Activated T-cell treated with anti-CD3 and anti-CD28 coated beads, Interleukin-2, amount 50 U/mL, for 72 hours (primary cell): ENCODE data around the gene NT5C. TPM values are rescaled to one million over a fixed set of nuclear protein-coding genes. Genes with fewer than 3 reads are reported as not detected.

Source experiments
- ATAC-seq, 2 donors: fragments of 150-1000 bp; cut with Tn5 transposase; replicated peaks in 1 of 2; 2 replicates each; pipeline ENCODE4 v1.10.0; 2021; ENCODE audit warnings: moderate library complexity in 2 of 2, mild to moderate bottlenecking in 1 of 2
- DNase-seq, 2 donors: peaks; one replicate each; pipeline ENCODE4 v3.0.0; 2021 to 2022; ENCODE audit warnings: mixed read lengths in 1 of 2
- H3K27ac Mint-ChIP-seq: one replicate; pipeline ENCODE4 v1.8.0; 2022; ENCODE audit warnings: mild to moderate bottlenecking, moderate library complexity, mixed read lengths
- H3K27me3 Mint-ChIP-seq: one replicate; pipeline ENCODE4 v1.8.0; 2022; ENCODE audit warnings: low read depth, mixed read lengths
- H3K36me3 Mint-ChIP-seq, 2 donors: one replicate each; pipeline ENCODE4 v1.8.0; 2022; ENCODE audit warnings: mixed read lengths in 2 of 2, mild to moderate bottlenecking in 1 of 2; ENCODE audit not compliant: insufficient read depth in 2 of 2
- H3K4me1 Mint-ChIP-seq: one replicate; pipeline ENCODE4 v1.8.0; 2022; ENCODE audit warnings: low read depth, mixed read lengths
- H3K4me3 Mint-ChIP-seq, 2 donors: one replicate each; pipeline ENCODE4 v1.8.0; 2022; ENCODE audit warnings: mild to moderate bottlenecking in 2 of 2, mixed read lengths in 2 of 2, moderate library complexity in 2 of 2
- H3K9me3 Mint-ChIP-seq, 2 donors: one replicate each; pipeline ENCODE4 v1.8.0; 2022; ENCODE audit warnings: mixed read lengths in 2 of 2
- total RNA-seq, 2 donors: library from RNA; stranded (reverse); gene quantifications; one replicate each; pipeline ENCODE4 v1.2.3, GENCODE V29; 2022

The NT5C gene
- total RNA-seq, 2 donors from 2014 or later, result 56.5 to 65.9 TPM

DNA sequence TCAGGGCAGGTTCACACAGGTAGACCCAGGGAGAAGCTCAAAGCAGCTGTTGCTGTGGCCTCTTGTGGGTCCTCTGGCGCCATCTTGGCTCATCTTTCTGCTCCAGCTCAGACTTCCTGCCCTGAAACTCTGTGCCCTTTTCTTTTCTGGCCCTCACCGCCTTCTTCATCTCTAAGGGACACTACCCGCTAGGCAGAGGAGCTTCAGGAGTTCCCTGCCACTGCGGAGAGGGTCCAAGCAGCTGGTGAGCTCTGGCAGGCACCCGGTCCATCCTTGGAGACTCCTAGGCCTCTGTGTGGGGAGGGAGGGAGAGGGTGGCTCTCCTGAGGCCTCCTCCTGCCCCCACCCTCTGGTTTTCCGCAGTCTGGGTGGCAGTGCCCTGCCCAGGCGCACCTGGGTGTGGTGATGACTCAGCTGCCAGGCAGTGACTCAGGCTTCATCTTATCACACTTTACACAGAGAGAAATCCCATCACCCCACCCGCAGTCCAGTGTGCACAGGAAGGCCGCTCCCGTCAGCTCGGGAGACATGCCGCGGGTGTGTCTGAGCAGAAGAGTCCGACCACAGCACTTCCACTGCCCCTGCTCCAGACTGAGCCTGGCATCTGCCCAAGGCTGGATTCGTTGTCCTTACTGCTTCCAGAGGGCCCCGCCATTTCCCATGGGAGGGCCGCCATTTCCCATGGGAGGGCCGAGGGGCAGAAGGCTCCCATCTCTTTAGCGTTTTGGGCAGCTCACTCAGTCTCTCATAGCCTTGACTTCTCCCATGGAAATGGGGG is 7.3 kb downstream of the NT5C start:
- peak; percentile 95 to 97 for ATAC-seq

GRCh38 chr17:75118307-75118706 is 13.2 kb downstream of the NT5C start:
- DNase-seq (no peak), ATAC-seq (no peak)
- H3K27ac Mint-ChIP-seq, result no peak overlapping the region
- no peaks in the 10 kb centered on the region for H3K27me3 Mint-ChIP-seq
- H3K4me3 Mint-ChIP-seq, result no peak overlapping the region
- H3K9me3 Mint-ChIP-seq, result no peaks in the 10 kb centered on the region
- H3K4me1 Mint-ChIP-seq, result peaks cover 17% of the 10 kb centered on the region
- H3K36me3 Mint-ChIP-seq, result peaks cover 0 to 5% of the 10 kb centered on the region in 2 donors

More for the DNA sequence above, 7.3 kb downstream of the NT5C start:
- peak overlapping the region; percentile 81 for H3K27ac Mint-ChIP-seq
- peak overlapping the region; percentile 37 to 71 for H3K4me3 Mint-ChIP-seq
- peak; percentile 61 to 77 for DNase-seq
- H3K27me3 Mint-ChIP-seq, result no peaks in the 10 kb centered on the region
- peaks cover 31% of the 10 kb centered on the region for H3K4me1 Mint-ChIP-seq
- peaks cover 0 to 2% of the 10 kb centered on the region in 2 donors for H3K36me3 Mint-ChIP-seq
- no peaks in the 10 kb centered on the region for H3K9me3 Mint-ChIP-seq

GRCh38 chr17:75116737-75117136 is 14.8 kb downstream of the NT5C start:
- H3K4me1 Mint-ChIP-seq, result peaks cover 26% of the 10 kb centered on the region
- no peaks in the 10 kb centered on the region for H3K27me3 Mint-ChIP-seq
- H3K27ac Mint-ChIP-seq, result no peak overlapping the region
- no peaks in the 10 kb centered on the region for H3K9me3 Mint-ChIP-seq
- DNase-seq (no peak), ATAC-seq (no peak)
- no peak overlapping the region for H3K4me3 Mint-ChIP-seq
- peaks cover 1 to 8% of the 10 kb centered on the region in 2 donors for H3K36me3 Mint-ChIP-seq

DNA sequence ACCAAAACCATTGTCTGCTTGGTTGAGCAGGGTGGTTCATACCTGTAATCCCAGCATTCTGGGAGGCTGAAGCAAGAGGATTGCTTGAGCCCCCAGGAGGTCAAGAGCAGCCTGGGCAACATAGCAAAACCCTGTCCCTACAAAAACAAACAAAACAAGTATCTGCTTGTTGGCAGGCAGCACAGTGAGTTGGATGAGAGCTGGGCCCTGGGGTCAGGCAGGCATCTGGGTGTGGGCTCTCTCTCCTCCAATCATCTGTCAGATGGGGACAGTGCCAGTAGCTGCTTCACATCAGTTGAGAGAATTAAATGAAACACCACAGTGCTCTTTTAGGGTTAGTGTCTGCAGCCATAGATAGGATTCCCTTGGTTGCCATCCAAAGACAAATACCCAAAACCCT is 16.0 kb downstream of the NT5C start:
- Mint-ChIP-seq H3K27me3 (no peaks in the 10 kb centered on the region), H3K4me3 (no peak overlapping the region), H3K9me3 (no peaks in the 10 kb centered on the region), H3K36me3 (peaks cover 2 to 10% of the 10 kb centered on the region in 2 donors), H3K27ac (no peak overlapping the region), H3K4me1 (peaks cover 35% of the 10 kb centered on the region)
- ATAC-seq (no peak), DNase-seq (no peak)

DNA sequence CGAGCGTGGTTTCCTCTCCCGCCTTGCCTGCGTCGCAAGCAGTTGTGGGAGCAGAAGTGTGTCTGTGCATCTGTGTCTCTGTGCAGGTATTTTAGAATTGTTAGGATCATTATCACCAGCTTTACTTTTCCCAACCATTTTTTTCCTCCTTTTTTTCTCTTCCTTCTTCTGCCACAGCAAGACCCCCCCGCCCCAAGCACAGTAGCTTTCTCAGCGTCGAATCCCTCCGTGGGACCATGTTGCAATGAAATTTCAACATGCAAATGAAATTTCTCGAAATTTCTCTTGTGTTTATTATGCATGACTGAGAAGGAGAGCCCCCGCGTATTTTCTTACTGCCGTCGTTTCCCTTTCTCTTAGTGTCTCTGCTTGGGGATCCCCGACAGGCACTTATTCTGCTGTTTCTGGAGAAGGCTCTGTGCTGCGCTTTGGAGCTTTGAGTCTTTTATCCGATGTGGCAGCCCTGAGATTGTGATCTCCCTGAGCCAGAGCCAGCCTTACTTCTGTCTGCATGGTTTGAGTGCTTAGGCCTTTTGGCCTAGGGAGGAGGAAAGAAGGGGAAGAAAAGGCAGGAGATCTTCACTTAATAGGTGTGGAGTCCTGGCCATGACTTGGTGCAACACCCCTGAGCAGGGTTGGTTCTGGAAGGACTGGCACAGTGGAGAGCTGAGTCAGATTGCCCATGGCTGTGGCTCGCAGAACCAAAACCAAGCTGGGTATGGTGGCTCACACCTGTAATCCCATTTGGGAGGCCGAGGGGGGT is 16.8 kb downstream of the NT5C start:
- H3K27me3 Mint-ChIP-seq, result no peaks in the 10 kb centered on the region
- ATAC-seq (peak in 1 of 2 donors; percentile 26), DNase-seq (peak; percentile 30 to 31)
- peaks cover 5 to 8% of the 10 kb centered on the region in 2 donors for H3K36me3 Mint-ChIP-seq
- no peaks in the 10 kb centered on the region for H3K9me3 Mint-ChIP-seq
- peak overlapping the region; percentile 92 to 95 for H3K4me3 Mint-ChIP-seq
- H3K4me1 Mint-ChIP-seq, result peaks cover 35% of the 10 kb centered on the region
- H3K27ac Mint-ChIP-seq, result peak overlapping the region; percentile 87

DNA sequence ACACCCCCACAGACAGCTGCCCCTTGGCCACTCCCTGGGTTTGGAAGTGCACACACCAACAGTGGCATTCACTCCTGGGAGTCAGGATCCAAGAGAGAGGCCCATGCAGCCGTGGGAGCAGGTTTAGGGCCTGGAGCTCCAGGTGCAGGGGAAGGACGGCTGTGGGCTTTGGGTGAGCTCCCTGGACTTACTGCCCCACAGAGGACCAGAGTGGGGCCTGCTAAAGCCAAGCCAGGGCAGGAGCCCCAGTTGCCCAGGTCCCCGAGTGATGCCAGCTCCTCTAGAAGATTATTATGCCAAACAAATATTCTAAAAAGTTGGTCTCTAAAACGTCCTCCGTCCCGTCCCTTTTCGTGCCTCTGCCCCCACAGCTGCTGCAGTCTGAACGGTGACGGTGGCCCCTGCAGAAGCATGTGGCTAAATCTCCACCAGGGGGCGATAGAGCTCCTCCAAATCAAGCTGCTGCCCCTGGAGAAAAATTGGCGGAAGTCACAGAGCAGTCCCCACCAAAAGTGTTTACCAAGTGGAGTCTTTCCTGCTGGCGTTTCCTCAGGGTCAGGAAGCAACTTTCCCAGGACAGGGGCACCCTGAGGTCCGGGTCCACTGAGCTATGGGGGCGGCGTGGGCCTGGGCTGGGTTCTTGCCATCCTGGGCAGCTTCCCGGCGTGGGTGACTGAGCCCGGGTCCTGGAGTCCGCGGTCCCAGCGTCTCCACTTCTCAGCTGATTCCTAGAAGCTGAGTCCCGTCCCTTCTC is 17.6 kb downstream of the NT5C start:
- Mint-ChIP-seq H3K36me3 (peaks cover 5 to 6% of the 10 kb centered on the region in 2 donors), H3K27ac (peak overlapping the region; percentile 87), H3K27me3 (no peaks in the 10 kb centered on the region), H3K4me1 (peaks cover 38% of the 10 kb centered on the region), H3K9me3 (no peaks in the 10 kb centered on the region), H3K4me3 (peak overlapping the region; percentile 92 to 95)
- ATAC-seq (peak; percentile 69 to 72), DNase-seq (peak; percentile 89 to 91)

GRCh38 chr17:75111777-75112335 is 19.7 kb downstream of the NT5C start:
- ATAC-seq, result no peak
- no peak for DNase-seq
- Mint-ChIP-seq H3K27ac (peak overlapping the region; percentile 77), H3K9me3 (no peaks in the 10 kb centered on the region), H3K4me3 (peak overlapping the region; percentile 55 to 92), H3K27me3 (no peaks in the 10 kb centered on the region), H3K36me3 (peaks cover 5% of the 10 kb centered on the region in 2 donors), H3K4me1 (peaks cover 46% of the 10 kb centered on the region)

DNA sequence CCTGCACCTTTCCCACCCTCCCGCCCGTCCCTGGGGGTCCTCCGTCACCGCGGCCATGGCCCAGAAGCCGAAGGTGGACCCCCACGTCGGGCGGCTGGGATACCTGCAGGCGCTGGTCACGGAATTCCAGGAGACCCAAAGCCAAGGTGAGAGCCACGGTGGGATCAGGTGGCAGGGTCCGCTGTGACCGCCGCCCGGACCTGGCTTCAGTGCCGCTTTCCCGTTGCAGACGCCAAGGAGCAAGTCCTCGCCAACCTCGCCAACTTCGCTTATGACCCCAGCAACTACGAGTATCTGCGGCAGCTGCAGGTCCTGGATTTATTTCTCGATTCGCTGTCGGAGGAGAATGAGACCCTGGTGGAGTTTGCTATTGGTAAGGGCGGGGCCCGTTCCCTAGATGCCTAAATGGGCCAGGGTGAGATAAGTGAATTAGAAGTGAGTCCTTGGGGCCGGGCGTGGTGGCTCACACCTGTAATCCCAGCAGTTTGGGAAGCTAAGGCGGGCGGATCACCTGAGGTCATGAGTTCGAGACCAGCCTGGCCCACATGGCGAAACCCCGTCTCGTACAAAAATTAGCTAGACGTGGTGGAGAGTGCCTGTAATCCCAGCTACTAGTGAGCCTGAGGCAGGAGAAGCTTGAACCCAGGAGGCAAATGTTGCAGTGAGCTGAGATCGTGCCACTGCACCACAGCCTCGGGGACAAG is 21.2 kb downstream of the NT5C start:
- Mint-ChIP-seq H3K27ac (peak overlapping the region; percentile 87), H3K4me1 (peaks cover 46% of the 10 kb centered on the region), H3K9me3 (no peaks in the 10 kb centered on the region), H3K36me3 (peaks cover 5% of the 10 kb centered on the region in 2 donors), H3K27me3 (no peaks in the 10 kb centered on the region), H3K4me3 (peak overlapping the region; percentile 92)
- peak; percentile 33 for DNase-seq
- no peak for ATAC-seq

DNA sequence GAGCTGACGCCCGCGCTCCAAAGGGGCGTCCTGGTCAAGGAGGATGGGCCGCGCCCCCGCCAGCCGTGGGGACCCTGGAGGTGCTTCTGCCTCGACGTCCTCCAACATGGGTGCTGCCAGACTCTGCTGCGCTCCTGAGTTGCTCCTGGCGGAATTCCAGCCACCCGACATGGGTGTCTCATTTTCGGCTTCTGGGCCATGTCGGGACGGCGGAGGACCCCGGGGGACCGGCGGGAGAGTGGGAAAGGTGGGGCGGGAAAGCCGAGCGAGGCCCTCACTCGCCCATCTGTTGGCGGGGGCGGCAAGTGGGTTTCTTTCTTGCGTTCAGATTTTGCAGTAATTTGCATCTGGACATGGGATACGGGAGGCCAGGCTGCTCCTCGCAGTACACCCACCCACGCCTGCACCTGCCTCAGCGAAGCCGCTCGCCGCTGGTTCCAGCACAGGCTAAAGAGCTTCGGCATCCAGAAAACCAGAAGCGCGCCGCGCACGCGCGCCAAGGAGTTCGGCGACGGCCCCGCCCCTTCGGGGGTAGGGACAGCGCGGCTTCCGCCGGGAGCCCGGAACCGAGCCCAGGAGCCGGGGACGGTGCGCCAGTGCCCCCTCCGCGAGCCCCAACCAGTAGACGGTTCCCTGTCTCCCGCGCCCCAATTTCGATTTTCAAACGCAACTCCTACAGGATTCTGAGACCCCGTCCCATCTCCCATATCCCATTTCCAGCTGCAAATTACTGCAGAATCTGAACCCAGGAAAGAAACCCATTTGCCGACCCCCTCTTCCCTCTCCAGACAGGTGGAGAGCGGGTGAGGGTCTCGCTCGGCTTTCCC is 21.9 kb downstream of the NT5C start, which contains the start of gene ARMC7:
Gene ARMC7 (plus strand): TSS at position 563 of the 827 bp plus-strand sequence. CDS start 320 bp downstream, outside the sequence.
- peak; percentile 85 to 87 for ATAC-seq
- H3K4me3 Mint-ChIP-seq, result peak within 1 kb of the TSS; percentile 92
- no peaks in the 10 kb centered on the region for H3K27me3 Mint-ChIP-seq
- peaks cover 5% of the 10 kb centered on the region in 2 donors for H3K36me3 Mint-ChIP-seq
- no peaks in the 10 kb centered on the region for H3K9me3 Mint-ChIP-seq
- DNase-seq, result peak; percentile 94 to 97
- H3K4me1 Mint-ChIP-seq, result peaks cover 39% of the 10 kb centered on the region
- H3K27ac Mint-ChIP-seq, result peak within 1 kb of the TSS; percentile 87

DNA sequence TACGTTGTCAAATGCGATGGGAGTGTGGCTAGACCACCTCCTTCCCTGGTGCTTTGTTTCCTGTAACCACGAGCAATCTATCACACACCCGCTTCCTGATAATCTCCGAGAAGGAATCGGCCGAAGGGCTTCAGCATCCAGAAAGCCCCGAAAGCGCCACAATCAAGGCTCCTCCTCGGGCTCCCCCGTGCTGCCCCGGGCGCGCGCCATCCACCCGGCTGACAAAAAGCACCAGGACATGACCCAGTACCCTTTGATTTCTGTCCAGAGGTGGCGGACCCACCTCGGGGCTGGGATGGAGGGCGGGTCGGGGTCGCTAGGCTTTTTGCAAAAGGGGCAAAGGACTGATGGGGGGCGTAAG is 22.5 kb downstream of the NT5C start:
- no peaks in the 10 kb centered on the region for H3K27me3 Mint-ChIP-seq
- H3K4me3 Mint-ChIP-seq, result peak overlapping the region; percentile 92
- H3K9me3 Mint-ChIP-seq, result no peaks in the 10 kb centered on the region
- ATAC-seq (peak; percentile 7 to 9), DNase-seq (peak; percentile 22 to 37)
- peaks cover 33% of the 10 kb centered on the region for H3K4me1 Mint-ChIP-seq
- H3K27ac Mint-ChIP-seq, result no peak overlapping the region
- H3K36me3 Mint-ChIP-seq, result peaks cover 5% of the 10 kb centered on the region in 2 donors

DNA sequence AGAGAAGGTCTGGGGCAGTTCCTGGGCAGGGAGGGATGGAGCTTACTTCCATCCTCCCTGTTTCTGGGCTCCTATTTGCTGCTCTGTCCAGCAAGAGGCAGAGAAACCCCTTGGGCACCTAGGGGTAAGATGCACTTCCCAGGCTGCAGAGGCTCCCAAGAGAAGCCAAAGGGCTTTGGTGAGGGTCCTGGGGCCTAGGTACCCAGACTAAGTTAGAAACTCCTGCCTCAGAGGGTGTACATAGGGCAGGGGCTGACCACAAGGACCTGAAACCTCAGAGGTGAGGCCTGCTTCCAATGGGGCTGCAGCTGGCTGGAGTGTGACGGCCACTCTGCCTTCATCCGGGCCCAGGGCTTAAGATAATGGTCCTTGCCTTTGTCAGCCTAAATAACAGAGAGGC is 23.3 kb downstream of the NT5C start:
- Mint-ChIP-seq H3K36me3 (peaks cover 5% of the 10 kb centered on the region in 2 donors), H3K27ac (no peak overlapping the region), H3K27me3 (no peaks in the 10 kb centered on the region), H3K4me3 (peak overlapping the region; percentile 92), H3K4me1 (peaks cover 29% of the 10 kb centered on the region), H3K9me3 (no peaks in the 10 kb centered on the region)
- no peak for DNase-seq
- ATAC-seq, result no peak
